Lung (tissue), 12 donors: ENCODE results near the gene NAV2. TPM values are rescaled to one million over a fixed set of nuclear protein-coding genes. Genes with fewer than 3 reads are reported as not detected.
A peak's percentile ranks its signal among the peaks of the same experiment; 100 is the strongest.

ENCODE experiments used
- ATAC-seq: fragments of 200-7000 bp; cut with Tn5 transposase; one replicate; pipeline ENCODE4 v1.9.1; 2020; ENCODE audit warnings: moderate number of reproducible peaks; ENCODE audit not compliant: insufficient read depth, low FRiP score
- DNase-seq, 3 donors: peaks; one replicate each; pipeline ENCODE4 v3.0.0-alpha.2; 2013 to 2017
- H3K27ac ChIP-seq, 2 donors: one replicate each; pipeline ENCODE4 v1.5.1; 2013; ENCODE audit warnings: mild to moderate bottlenecking in 2 of 2, moderate library complexity in 2 of 2, control low read depth in 1 of 2, inconsistent platforms in 1 of 2, low read depth in 1 of 2, low read length in 1 of 2
- H3K27me3 ChIP-seq, 3 donors: one replicate each; pipeline ENCODE4 v1.5.1; 2013; ENCODE audit warnings: low read length in 2 of 3; ENCODE audit not compliant: control insufficient read depth in 3 of 3, insufficient read depth in 3 of 3
- H3K36me3 ChIP-seq, 4 donors: one replicate each; pipeline ENCODE4 v1.5.1; 2013; ENCODE audit warnings: low read length in 4 of 4, mild to moderate bottlenecking in 1 of 4, moderate library complexity in 1 of 4; ENCODE audit not compliant: control insufficient read depth in 4 of 4, insufficient read depth in 4 of 4
- H3K4me1 ChIP-seq, 5 donors: one replicate each; pipeline ENCODE4 v1.5.1; 2013; ENCODE audit warnings: low read length in 5 of 5, mild to moderate bottlenecking in 2 of 5, moderate library complexity in 1 of 5; ENCODE audit not compliant: control insufficient read depth in 5 of 5, insufficient read depth in 5 of 5
- H3K4me3 ChIP-seq: one replicate; pipeline ENCODE4 v1.5.1; 2013; ENCODE audit warnings: mild to moderate bottlenecking, control low read depth, moderate library complexity
- H3K9ac ChIP-seq, 2 donors: one replicate each; pipeline ENCODE4 v1.5.1; 2013; ENCODE audit warnings: low read length in 2 of 2, control low read depth in 1 of 2; ENCODE audit not compliant: insufficient read depth in 1 of 2
- H3K9me3 ChIP-seq, 4 donors: one replicate each; pipeline ENCODE4 v1.5.1; 2013; ENCODE audit warnings: low read length in 3 of 4, mild to moderate bottlenecking in 1 of 4, moderate library complexity in 1 of 4; ENCODE audit not compliant: control insufficient read depth in 4 of 4, insufficient read depth in 3 of 4
- WGBS, 2 donors: extraction: QIAGEN DNeasy Blood & Tissue Kit; methylation state at CpG; one replicate each; pipeline ENCODE4 v1.1.7; 2013; 5-methylcytosine and 5-hydroxymethylcytosine counted together
- polyA plus RNA-seq, 2 donors: library from polyadenylated mRNA; stranded (reverse); fragments of 200-250 nt; gene quantifications; one replicate each; pipeline ENCODE4 v1.2.1, GENCODE V29; 2013
- total RNA-seq, 2 donors: library from RNA; depleted of rRNA in 1 of 2; stranded (reverse); fragments of >200 nt in 1 of 2; gene quantifications; one replicate each; pipeline ENCODE4 v1.2.1, GENCODE V29; 2014 to 2021
- TF ChIP-seq, protein P1 (sequence below): IDR thresholded peaks from 2 replicates; pipeline ENCODE4 v1.5.1; 2012; ENCODE audit warnings: mild to moderate bottlenecking; ENCODE audit errors: control extremely low read depth, extremely low read depth
- donor health status: control.
- donor health status: control.
- donor health status: Bipolar disorder and iron deficiency.
- donor health status: healthy.
- donor health status: DM: yes; HTN: yes; CAD: no.

The NAV2 gene
- total and polyA plus RNA-seq, 4 donors = 6.8 to 47.9 (median 20.2) TPM

- H3K27ac ChIP-seq = peak overlapping the region in 1 of 2 donors; percentile 26
- DNase-seq (no peak), ATAC-seq (no peak)
- peaks cover 9 to 21% (median 14%) of the 10 kb centered on the region in 4 donors for H3K36me3 ChIP-seq
- H3K9me3 ChIP-seq = no peaks in the 10 kb centered on the region
- TF ChIP-seq, protein P1, sequence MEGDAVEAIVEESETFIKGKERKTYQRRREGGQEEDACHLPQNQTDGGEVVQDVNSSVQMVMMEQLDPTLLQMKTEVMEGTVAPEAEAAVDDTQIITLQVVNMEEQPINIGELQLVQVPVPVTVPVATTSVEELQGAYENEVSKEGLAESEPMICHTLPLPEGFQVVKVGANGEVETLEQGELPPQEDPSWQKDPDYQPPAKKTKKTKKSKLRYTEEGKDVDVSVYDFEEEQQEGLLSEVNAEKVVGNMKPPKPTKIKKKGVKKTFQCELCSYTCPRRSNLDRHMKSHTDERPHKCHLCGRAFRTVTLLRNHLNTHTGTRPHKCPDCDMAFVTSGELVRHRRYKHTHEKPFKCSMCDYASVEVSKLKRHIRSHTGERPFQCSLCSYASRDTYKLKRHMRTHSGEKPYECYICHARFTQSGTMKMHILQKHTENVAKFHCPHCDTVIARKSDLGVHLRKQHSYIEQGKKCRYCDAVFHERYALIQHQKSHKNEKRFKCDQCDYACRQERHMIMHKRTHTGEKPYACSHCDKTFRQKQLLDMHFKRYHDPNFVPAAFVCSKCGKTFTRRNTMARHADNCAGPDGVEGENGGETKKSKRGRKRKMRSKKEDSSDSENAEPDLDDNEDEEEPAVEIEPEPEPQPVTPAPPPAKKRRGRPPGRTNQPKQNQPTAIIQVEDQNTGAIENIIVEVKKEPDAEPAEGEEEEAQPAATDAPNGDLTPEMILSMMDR = no peak
- H3K27me3 ChIP-seq = no peaks in the 10 kb centered on the region
- 96 to 98% methylated on average over 3 of the region's 3 CpGs for WGBS, 2 donors
- H3K9ac ChIP-seq = no peak overlapping the region
- H3K4me1 ChIP-seq = peaks cover 0 to 10% (median 0%) of the 10 kb centered on the region in 5 donors
- H3K4me3 ChIP-seq = no peak overlapping the region
Observed at GRCh38 chr11:20060181-20060580, 347.5 kb downstream of the NAV2 start.

DNA sequence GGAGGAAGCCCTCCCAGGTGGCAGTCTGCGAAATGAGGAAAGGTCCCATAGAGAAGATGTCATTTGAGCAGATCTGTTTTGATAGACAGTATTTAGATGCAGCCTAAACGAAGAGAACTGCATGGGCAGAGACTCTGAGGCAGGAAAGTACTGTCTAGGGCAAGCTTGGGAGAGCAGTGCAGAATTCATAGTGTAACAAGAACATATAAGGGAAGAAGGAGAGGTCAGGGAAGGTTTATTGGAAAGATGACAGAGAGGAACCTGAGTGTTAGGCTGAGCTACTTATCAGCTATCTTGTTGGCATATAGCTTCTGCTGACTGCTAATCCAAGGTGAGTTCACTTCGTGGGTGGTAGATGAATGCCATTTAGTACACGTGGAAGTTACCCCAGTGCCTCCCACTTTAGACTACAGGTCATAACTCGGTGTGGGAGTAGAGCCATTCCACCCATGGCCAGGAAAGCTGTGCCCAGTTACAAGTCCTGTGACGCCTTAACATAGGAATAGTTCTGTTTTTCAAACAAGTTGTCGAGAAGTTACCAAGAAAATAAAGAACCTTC is 348.1 kb downstream of the NAV2 start:
- no peaks in the 10 kb centered on the region for H3K9me3 ChIP-seq
- peak overlapping the region in 1 of 2 donors; percentile 26 for H3K27ac ChIP-seq
- WGBS, 2 donors = 86 to 89% methylated on average over 7 of the region's 7 CpGs
- H3K27me3 ChIP-seq = no peaks in the 10 kb centered on the region
- peaks cover 0 to 15% (median 0%) of the 10 kb centered on the region in 5 donors for H3K4me1 ChIP-seq
- no peak for DNase-seq
- H3K9ac ChIP-seq = no peak overlapping the region
- H3K36me3 ChIP-seq = peaks cover 7 to 21% (median 11%) of the 10 kb centered on the region in 4 donors
- TF ChIP-seq, protein P1 = no peak
- H3K4me3 ChIP-seq = no peak overlapping the region
- ATAC-seq = no peak

- ATAC-seq (no peak), DNase-seq (no peak)
- H3K36me3 ChIP-seq = peaks cover 3 to 13% (median 6%) of the 10 kb centered on the region in 4 donors
- TF ChIP-seq, protein P1 = no peak
- no peaks in the 10 kb centered on the region for H3K27me3 ChIP-seq
- no peak overlapping the region for H3K9ac ChIP-seq
- no peak overlapping the region for H3K4me3 ChIP-seq
- no peaks in the 10 kb centered on the region for H3K9me3 ChIP-seq
- H3K4me1 ChIP-seq = peaks cover 0 to 21% (median 0%) of the 10 kb centered on the region in 5 donors
- 95 to 96% methylated on average over 5 of the region's 5 CpGs for WGBS, 2 donors
- H3K27ac ChIP-seq = no peak overlapping the region
Observed at GRCh38 chr11:20061776-20062175, 349.1 kb downstream of the NAV2 start.

DNA sequence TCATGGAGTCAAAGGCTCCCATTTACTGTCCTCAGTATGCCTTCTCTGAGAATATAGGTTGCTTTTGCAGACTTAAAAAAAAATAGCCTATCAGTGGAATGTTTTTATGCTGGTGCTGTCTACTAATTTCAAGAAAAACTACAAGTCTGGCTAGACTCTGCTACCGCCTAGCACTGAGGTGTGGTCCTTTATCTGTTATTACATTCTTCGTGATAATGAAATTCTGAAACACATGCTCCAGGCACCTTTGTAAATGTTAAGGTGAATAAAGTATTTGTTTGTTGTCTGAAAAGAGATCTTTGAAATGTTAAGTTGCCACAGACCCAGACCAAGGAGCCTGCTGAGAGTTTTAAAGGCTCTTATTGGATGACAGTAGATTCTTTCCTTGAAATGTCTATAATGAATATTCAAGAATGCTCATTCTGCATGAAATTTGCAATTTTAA is 352.3 kb downstream of the NAV2 start:
- Histone ChIP-seq H3K9me3 (no peaks in the 10 kb centered on the region), H3K36me3 (peaks cover 8 to 28% (median 11%) of the 10 kb centered on the region in 4 donors), H3K27me3 (no peaks in the 10 kb centered on the region), H3K4me1 (peaks cover 0 to 21% (median 0%) of the 10 kb centered on the region in 5 donors), H3K9ac (no peak overlapping the region), H3K27ac (no peak overlapping the region), H3K4me3 (no peak overlapping the region)
- WGBS, 2 donors = 86 to 90% methylated on average over 2 of the region's 2 CpGs
- TF ChIP-seq, protein P1 = no peak
- no peak for ATAC-seq
- no peak for DNase-seq
